ENCODE results near the gene ARHGAP42.

ARHGAP42 gene

GRCh38 chr11:100930185-100930778 lies 243.2 kb downstream of the ARHGAP42 start:
- DNase-seq = no peak

- DNase-seq = no peak
These were observed 245.5 kb downstream of the ARHGAP42 start for GRCh38 chr11:100932474-100933100.

GRCh38 chr11:100936781-100937180 lies 249.7 kb downstream of the ARHGAP42 start:
- no peak for DNase-seq

GRCh38 chr11:100939571-100939970 lies 252.5 kb downstream of the ARHGAP42 start:
- DNase-seq = no peak

GRCh38 chr11:100940111-100940510 lies 253.0 kb downstream of the ARHGAP42 start:
- no peak for DNase-seq

- DNase-seq = no peak
These were observed 253.9 kb downstream of the ARHGAP42 start for GRCh38 chr11:100941033-100941432.

- no peak for DNase-seq
These were observed 254.9 kb downstream of the ARHGAP42 start for GRCh38 chr11:100942016-100942415.

- DNase-seq = no peak
These were observed 261.8 kb downstream of the ARHGAP42 start for GRCh38 chr11:100948936-100949335.

- no peak for DNase-seq
These were observed 262.4 kb downstream of the ARHGAP42 start for GRCh38 chr11:100949443-100949842.

- DNase-seq = no peak
These were observed 268.2 kb downstream of the ARHGAP42 start for GRCh38 chr11:100955318-100955717.

- no peak for DNase-seq
These were observed 269.3 kb downstream of the ARHGAP42 start for GRCh38 chr11:100956351-100956750.

GRCh38 chr11:100957499-100957898 lies 270.4 kb downstream of the ARHGAP42 start:
- no peak for DNase-seq

- no peak for DNase-seq
These were observed 274.5 kb downstream of the ARHGAP42 start for GRCh38 chr11:100961633-100962032.

GRCh38 chr11:100963375-100963774 lies 276.3 kb downstream of the ARHGAP42 start:
- no peak for DNase-seq

- no peak for DNase-seq
These were observed 277.3 kb downstream of the ARHGAP42 start for GRCh38 chr11:100964435-100964834.

GRCh38 chr11:100965346-100965745 lies 278.3 kb downstream of the ARHGAP42 start:
- no peak for DNase-seq

GRCh38 chr11:100966366-100966765 lies 279.3 kb downstream of the ARHGAP42 start:
- no peak for DNase-seq

- no peak for DNase-seq
These were observed 281.9 kb downstream of the ARHGAP42 start for GRCh38 chr11:100969008-100969407.

- DNase-seq = no peak
These were observed 283.4 kb downstream of the ARHGAP42 start for GRCh38 chr11:100970283-100971164.

- DNase-seq = no peak
These were observed 285.0 kb downstream of the ARHGAP42 start for GRCh38 chr11:100972046-100972445.

- DNase-seq = no peak
These were observed 291.4 kb downstream of the ARHGAP42 start for GRCh38 chr11:100978442-100978841.

GRCh38 chr11:100978939-100979338 lies 291.9 kb downstream of the ARHGAP42 start:
- no peak for DNase-seq

- no peak for DNase-seq
These were observed 293.1 kb downstream of the ARHGAP42 start for GRCh38 chr11:100980156-100980555.
